ENCODE measurements around the gene CATSPERD. TPM values are rescaled to one million over a fixed set of nuclear protein-coding genes. Genes with fewer than 3 reads are reported as not detected.

The CATSPERD gene
- total and polyA plus RNA-seq, 9 of the 15 experiments (the other 6 are each of a cell fraction or from before 2014, with no cell fraction given), result not detected

GRCh38 chr19:5680084-5680436 lies 40.4 kb upstream of the CATSPERD start (continued):
- peak; percentile 83 for TF ChIP-seq HDAC2 (IDR thresholded peaks at IDR 0.05)
- TF ChIP-seq ZNF3 (CRISPR knock-in tag; IDR thresholded peaks at IDR 0.05), result no peak
- TF ChIP-seq KDM4B (IDR thresholded peaks at IDR 0.05; ENCODE audit: borderline replicate concordance in 2 of 2, low read depth in 1 of 2), result no peak
- no peak for TF ChIP-seq TEAD4 (IDR thresholded peaks at IDR 0.05; ENCODE audit: low read length)
- no peak for TF ChIP-seq TEAD4 (CRISPR knock-in tag; IDR thresholded peaks at IDR 0.05; ENCODE audit: borderline replicate concordance)
- no peak; the same call in 1 of the 2 replicates for TF ChIP-seq ARID1B (IDR thresholded peaks at IDR 0.05)
- TF ChIP-seq SREBF2 (CRISPR knock-in tag; IDR thresholded peaks at IDR 0.05), result no peak
- peak; percentile 79; the same call in 1 of the 2 replicates for TF ChIP-seq TARDBP (IDR thresholded peaks at IDR 0.05)
- no peak for TF ChIP-seq PHB2 (IDR thresholded peaks at IDR 0.05; ENCODE audit: low read depth)
- TF ChIP-seq MLLT1 (IDR thresholded peaks at IDR 0.05), result no peak
- no peak for TF ChIP-seq ZNF717 (CRISPR knock-in tag; IDR thresholded peaks at IDR 0.05)
- TF ChIP-seq OTX1 (CRISPR knock-in tag; IDR thresholded peaks at IDR 0.05), result peak; percentile 72
- TF ChIP-seq ZNF217 (CRISPR knock-in tag; IDR thresholded peaks at IDR 0.05), result no peak
- no peak for TF ChIP-seq CAMTA2 (CRISPR knock-in tag; conservative IDR thresholded peaks at IDR 0.05)
- no peak for TF ChIP-seq NFE2 (IDR thresholded peaks at IDR 0.05; ENCODE audit: low read depth)
- no peak for TF ChIP-seq COPS2 (conservative IDR thresholded peaks at IDR 0.05)
- TF ChIP-seq NCOA4 (IDR thresholded peaks at IDR 0.05; ENCODE audit: partially characterized antibody), result no peak
- TF ChIP-seq PTRF (tag; IDR thresholded peaks at IDR 0.05), result no peak
- no peak for TF ChIP-seq CHD2 (IDR thresholded peaks at IDR 0.05; ENCODE audit: low read depth, low read length)
- TF ChIP-seq KAT2B (IDR thresholded peaks at IDR 0.05; ENCODE audit: low read depth, low read length), result no peak
- TF ChIP-seq HDAC1 (IDR thresholded peaks at IDR 0.05), result peak in 1 of 2 experiments; percentile 94; a peak in 1 of 4 replicates
- TF ChIP-seq BHLHE40 (IDR thresholded peaks at IDR 0.05; ENCODE audit: low read length), result no peak
- TF ChIP-seq TGIF2 (CRISPR knock-in tag; IDR thresholded peaks at IDR 0.05), result peak; percentile 23; the same call in 1 of the 2 replicates
- TF ChIP-seq ZNF644 (tag; IDR thresholded peaks at IDR 0.05; ENCODE audit: low read depth), result no peak
- no peak for TF ChIP-seq LEF1 (IDR thresholded peaks at IDR 0.05)
- TF ChIP-seq ZZZ3 (IDR thresholded peaks at IDR 0.05), result no peak
- no peak for TF ChIP-seq XRCC3 (IDR thresholded peaks at IDR 0.05)
- TF ChIP-seq CTCF (IDR thresholded peaks at IDR 0.05 in 2 of 3, conservative IDR thresholded peaks at IDR 0.05 in 1 of 3; ENCODE audit: insufficient read depth in 2 of 3, low read depth in 1 of 3, low read length in 3 of 3), result no peak
- no peak for TF ChIP-seq GTF2F1 (IDR thresholded peaks at IDR 0.05; ENCODE audit: low read depth, low read length)
- no peak for TF ChIP-seq ZNF444 (CRISPR knock-in tag; IDR thresholded peaks at IDR 0.05)
- no peak for TF ChIP-seq RHOXF2B (CRISPR knock-in tag; conservative IDR thresholded peaks at IDR 0.05)
- no peak for TF ChIP-seq SMAD4 (CRISPR knock-in tag; conservative IDR thresholded peaks at IDR 0.05)
- TF ChIP-seq CBFB (CRISPR knock-in tag; IDR thresholded peaks at IDR 0.05), result 0 out of 2 replicates have a peak, but pooled peaks have one; percentile 57
- TF ChIP-seq ZNF707 (CRISPR knock-in tag; conservative IDR thresholded peaks at IDR 0.05), result no peak

All from K562 (cell line).